GM12878 (cell line): Measurements from ENCODE around the gene MEIS2.

Experiments used
- ZNF274 ChIP-seq: IDR thresholded peaks from one replicate; pipeline ENCODE4 v1.8.0; 2011; ENCODE audit not compliant: insufficient read length, insufficient read depth
- TF ChIP-seq, protein P1 (sequence below), 3 experiments: IDR thresholded peaks in 2 of 3; conservative IDR thresholded peaks in 1 of 3; 2 replicates each; pipeline ENCODE4 v1.5.1; 2011; ENCODE audit warnings: low read depth in 3 of 3, low read length in 3 of 3, mild to moderate bottlenecking in 3 of 3, control low read depth in 2 of 3, moderate library complexity in 2 of 3, inconsistent platforms in 1 of 3, mixed read lengths in 1 of 3; ENCODE audit not compliant: control insufficient read depth in 2 of 3, insufficient read depth in 1 of 3; ENCODE audit errors: extremely low read depth in 1 of 3

DNA sequence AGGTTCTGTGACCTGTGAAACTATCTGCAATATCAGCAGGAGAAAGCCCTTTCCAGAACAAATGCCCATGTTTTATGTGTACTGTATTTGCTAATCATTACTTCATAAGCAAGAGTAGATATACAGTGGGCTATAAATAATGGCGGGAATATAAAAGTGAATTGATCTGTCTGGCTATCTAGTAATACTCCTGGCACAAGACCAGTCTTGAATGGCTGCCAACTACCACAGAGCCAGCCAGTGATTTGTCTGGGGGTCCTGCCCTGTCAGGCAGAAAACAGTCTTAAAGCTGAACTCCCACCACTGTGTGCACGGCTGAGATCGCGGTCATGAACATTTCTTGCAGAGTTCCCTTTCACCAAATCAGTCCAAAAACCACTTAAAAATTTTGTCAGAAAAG, 176.3 kb downstream of the MEIS2 start:
- TF ChIP-seq, protein P1, sequence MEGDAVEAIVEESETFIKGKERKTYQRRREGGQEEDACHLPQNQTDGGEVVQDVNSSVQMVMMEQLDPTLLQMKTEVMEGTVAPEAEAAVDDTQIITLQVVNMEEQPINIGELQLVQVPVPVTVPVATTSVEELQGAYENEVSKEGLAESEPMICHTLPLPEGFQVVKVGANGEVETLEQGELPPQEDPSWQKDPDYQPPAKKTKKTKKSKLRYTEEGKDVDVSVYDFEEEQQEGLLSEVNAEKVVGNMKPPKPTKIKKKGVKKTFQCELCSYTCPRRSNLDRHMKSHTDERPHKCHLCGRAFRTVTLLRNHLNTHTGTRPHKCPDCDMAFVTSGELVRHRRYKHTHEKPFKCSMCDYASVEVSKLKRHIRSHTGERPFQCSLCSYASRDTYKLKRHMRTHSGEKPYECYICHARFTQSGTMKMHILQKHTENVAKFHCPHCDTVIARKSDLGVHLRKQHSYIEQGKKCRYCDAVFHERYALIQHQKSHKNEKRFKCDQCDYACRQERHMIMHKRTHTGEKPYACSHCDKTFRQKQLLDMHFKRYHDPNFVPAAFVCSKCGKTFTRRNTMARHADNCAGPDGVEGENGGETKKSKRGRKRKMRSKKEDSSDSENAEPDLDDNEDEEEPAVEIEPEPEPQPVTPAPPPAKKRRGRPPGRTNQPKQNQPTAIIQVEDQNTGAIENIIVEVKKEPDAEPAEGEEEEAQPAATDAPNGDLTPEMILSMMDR (IDR thresholded peaks at IDR 0.05 in 2 of 3, conservative IDR thresholded peaks at IDR 0.05 in 1 of 3; ENCODE audit: control insufficient read depth in 2 of 3, extremely low read depth in 1 of 3, insufficient read depth in 1 of 3, low read depth in 3 of 3, low read length in 3 of 3): no peak
- TF ChIP-seq ZNF274: no peak
